Measurements from ENCODE around the gene ADCY3.
A peak's percentile ranks its signal among the peaks of the same experiment; 100 is the strongest.

The ADCY3 gene

GRCh38 chr2:24797644-24798043 lies 122.4 kb downstream of the ADCY3 start:
- no peak for FAIRE-seq
- DNase-seq (ENCODE audit: insufficient read length, low spot score) = no peak
- no peak for TF ChIP-seq CTCF (IDR thresholded peaks at IDR 0.05; ENCODE audit: insufficient read depth, missing control alignments)

GRCh38 chr2:24793761-24794435 lies 126.1 kb downstream of the ADCY3 start:
- DNase-seq (ENCODE audit: insufficient read length, low spot score) (no peak), FAIRE-seq (no peak)
- TF ChIP-seq CTCF (IDR thresholded peaks at IDR 0.05; ENCODE audit: insufficient read depth, missing control alignments) = no peak

- DNase-seq (ENCODE audit: insufficient read length, low spot score) (peak; percentile 76), FAIRE-seq (no peak)
- TF ChIP-seq CTCF (IDR thresholded peaks at IDR 0.05; ENCODE audit: insufficient read depth, missing control alignments) = no peak
These were observed 126.9 kb downstream of the ADCY3 start, which contains the start of the genes CENPO and PTRHD1 for GRCh38 chr2:24792874-24793760. Gene CENPO, plus strand, starts transcription at chr2:24793425. Its CDS starts 495 bp downstream, at chr2:24793920. Gene PTRHD1, minus strand, starts transcription at chr2:24793391. Its CDS starts 14 bp downstream, at chr2:24793377.

- FAIRE-seq = no peak
- DNase-seq (ENCODE audit: insufficient read length, low spot score) = no peak
These were observed 127.5 kb downstream of the ADCY3 start for GRCh38 chr2:24792542-24792873.

GRCh38 chr2:24791452-24791851 lies 128.6 kb downstream of the ADCY3 start:
- no peak for FAIRE-seq
- no peak for DNase-seq (ENCODE audit: insufficient read length, low spot score)
- TF ChIP-seq CTCF (IDR thresholded peaks at IDR 0.05; ENCODE audit: insufficient read depth, missing control alignments) = no peak

More at GRCh38 chr2:24792542-24792873, 127.5 kb downstream of the ADCY3 start:
- TF ChIP-seq CTCF (IDR thresholded peaks at IDR 0.05; ENCODE audit: insufficient read depth, missing control alignments) = no peak

- TF ChIP-seq CTCF (IDR thresholded peaks at IDR 0.05; ENCODE audit: insufficient read depth, missing control alignments) = no peak
- FAIRE-seq = no peak
- no peak for DNase-seq (ENCODE audit: insufficient read length, low spot score)
These were observed 131.2 kb downstream of the ADCY3 start for GRCh38 chr2:24788816-24789215.

Measured in D721Med (cell line).